Measurements from ENCODE around the gene CCR7. TPM values are rescaled to one million over a fixed set of nuclear protein-coding genes. Genes with fewer than 3 reads are reported as not detected.

The CCR7 gene
- total and polyA plus RNA-seq, 2 experiments from 2014 or later, result 0.68 TPM; not detected in 1

DNA sequence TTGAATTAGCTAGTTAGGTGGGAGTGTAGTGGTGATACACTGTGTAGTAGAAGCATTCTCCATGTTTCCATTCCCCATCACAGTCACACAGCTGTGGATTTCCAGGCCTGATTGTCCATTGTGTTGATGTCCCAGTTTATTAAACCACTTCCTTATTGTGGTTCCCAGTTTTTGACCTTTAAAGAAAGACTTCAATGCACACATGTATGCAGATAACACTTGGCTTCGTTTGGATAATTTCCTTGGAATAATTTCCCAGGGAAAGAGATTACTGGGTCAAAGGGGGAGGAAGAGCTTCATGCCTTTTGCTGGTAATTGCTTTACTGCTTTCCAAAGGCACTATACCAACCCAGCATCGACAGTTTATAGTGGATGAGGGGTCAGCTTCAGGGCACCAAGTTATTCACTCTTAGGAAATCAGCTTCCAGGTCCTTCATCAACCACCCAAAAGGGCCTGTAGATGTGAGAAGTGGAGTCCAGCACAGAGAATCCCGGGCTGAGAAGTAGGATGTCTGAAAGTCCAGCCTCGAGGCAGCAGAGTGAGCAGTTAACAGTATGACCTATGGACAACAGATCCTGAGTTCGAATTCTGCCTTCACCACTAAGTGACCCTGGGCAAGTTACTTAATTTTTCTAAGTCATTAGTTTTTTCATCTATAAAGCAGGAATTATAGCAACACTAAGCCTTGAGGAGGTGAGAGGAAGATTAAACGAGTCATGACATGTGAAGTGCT is 32.6 kb downstream of the CCR7 start:
- no peak for DNase-seq
- H3F3A ChIP-seq (ENCODE audit: insufficient read depth), result peaks cover 32% of the 10 kb centered on the region
- in situ Hi-C loops (cut with MboI), result loop anchor here (10.0 kb wide), 1 partner anchor 168 kb away; the partner anchor contains the start of gene GJD3
- H3K9me2 ChIP-seq (ENCODE audit: insufficient read depth), result no peaks in the 10 kb centered on the region
- peaks cover 46% of the 10 kb centered on the region for H3K4me1 ChIP-seq (ENCODE audit: insufficient read depth)
- peak overlapping the region; percentile 27; the same call in 1 of the 2 replicates for H3K9ac ChIP-seq
- H3K27me3 ChIP-seq (replicated peaks; ENCODE audit: insufficient read depth), result no peaks in the 10 kb centered on the region
- peak overlapping the region; percentile 10 for H3K27ac ChIP-seq
- peak overlapping the region; percentile 6 for H3K4me2 ChIP-seq (ENCODE audit: unreplicated experiment)
- WGBS, 2 experiments (ENCODE audit: low coverage in 1 of 2, low lambda C conversion rate in 2 of 2, missing lambda C conversion rate in 2 of 2), result 67 to 68% methylated on average over 6 of the region's 6 CpGs
- no peaks in the 10 kb centered on the region for H4K20me1 ChIP-seq (ENCODE audit: insufficient read depth)
- H3K36me3 ChIP-seq (ENCODE audit: low read depth), result no peaks in the 10 kb centered on the region
- H3K79me2 ChIP-seq (ENCODE audit: insufficient read depth), result no peaks in the 10 kb centered on the region
- H3K9me3 ChIP-seq (ENCODE audit: low read depth), result no peaks in the 10 kb centered on the region
- H3K4me3 ChIP-seq, result no peak overlapping the region
- H2AFZ ChIP-seq, result peak overlapping the region; percentile 12
- no peak for TF ChIP-seq EZH2phosphoT487 (IDR thresholded peaks at IDR 0.05; ENCODE audit: insufficient read depth, low read depth)
- TF ChIP-seq EZH2 (IDR thresholded peaks at IDR 0.05; ENCODE audit: insufficient read depth, poor library complexity, severe bottlenecking), result no peak

DNA sequence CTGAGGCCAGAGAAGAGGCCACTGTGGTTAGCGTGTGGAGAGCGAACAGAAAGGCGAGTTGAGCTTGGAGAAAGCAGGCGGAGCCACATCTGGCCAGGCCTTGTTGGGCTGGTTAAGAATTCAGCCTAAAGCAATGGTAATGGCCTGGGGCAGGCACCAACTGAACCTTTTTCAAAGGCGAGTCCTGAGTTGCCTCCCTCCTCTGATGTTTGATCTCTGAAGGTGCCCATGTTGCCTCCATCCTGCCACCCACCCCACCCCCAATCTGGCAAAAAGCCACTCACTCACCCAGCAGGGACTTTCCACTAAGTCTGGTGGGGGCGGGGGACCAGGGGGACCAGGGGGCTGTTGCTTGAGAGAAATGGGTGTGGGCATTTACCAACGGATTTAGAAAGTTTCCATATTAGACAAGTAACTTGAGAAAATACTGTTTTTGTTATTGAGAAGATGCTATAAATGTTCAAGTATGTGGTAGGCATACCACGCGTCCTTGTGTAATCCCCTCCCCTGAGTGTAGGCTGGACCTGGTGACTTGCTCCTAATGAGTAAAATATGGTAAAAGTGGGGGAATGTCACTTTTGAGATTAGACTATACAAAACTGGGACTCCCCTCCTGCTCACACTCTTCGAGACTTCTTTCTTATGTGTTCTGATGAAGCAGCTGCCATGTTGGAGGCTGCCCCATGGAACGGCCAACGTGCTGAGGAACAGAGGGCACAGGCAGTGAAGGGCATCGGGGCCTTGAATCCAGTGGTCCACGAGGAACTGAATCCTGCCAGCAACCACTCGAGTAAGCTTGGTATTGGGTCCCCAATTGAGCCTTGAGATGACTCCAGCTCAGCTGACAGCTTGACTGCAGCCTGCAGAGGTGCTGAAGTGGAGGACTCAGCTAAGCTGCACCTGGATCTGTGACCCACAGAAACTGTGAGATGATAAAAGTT is 34.0 kb downstream of the CCR7 start:
- no peaks in the 10 kb centered on the region for H3K9me2 ChIP-seq (ENCODE audit: insufficient read depth)
- no peak overlapping the region for H2AFZ ChIP-seq
- in situ Hi-C loops (cut with MboI), result loop anchor here (10.0 kb wide), 1 partner anchor 167 kb away; the partner anchor contains the start of gene GJD3
- H4K20me1 ChIP-seq (ENCODE audit: insufficient read depth), result no peaks in the 10 kb centered on the region
- no peak for DNase-seq
- H3K4me3 ChIP-seq, result no peak overlapping the region
- peaks cover 46% of the 10 kb centered on the region for H3K4me1 ChIP-seq (ENCODE audit: insufficient read depth)
- no peaks in the 10 kb centered on the region for H3K9me3 ChIP-seq (ENCODE audit: low read depth)
- no peak overlapping the region for H3K4me2 ChIP-seq (ENCODE audit: unreplicated experiment)
- peaks cover 36% of the 10 kb centered on the region for H3F3A ChIP-seq (ENCODE audit: insufficient read depth)
- no peaks in the 10 kb centered on the region for H3K27me3 ChIP-seq (replicated peaks; ENCODE audit: insufficient read depth)
- WGBS, 2 experiments (ENCODE audit: low coverage in 1 of 2, low lambda C conversion rate in 2 of 2, missing lambda C conversion rate in 2 of 2), result 94% methylated on average over 15 of the region's 15 CpGs
- no peaks in the 10 kb centered on the region for H3K36me3 ChIP-seq (ENCODE audit: low read depth)
- no peak overlapping the region for H3K9ac ChIP-seq
- TF ChIP-seq EZH2phosphoT487 (IDR thresholded peaks at IDR 0.05; ENCODE audit: insufficient read depth, low read depth) (no peak), EZH2 (IDR thresholded peaks at IDR 0.05; ENCODE audit: insufficient read depth, poor library complexity, severe bottlenecking) (no peak)
- H3K27ac ChIP-seq, result no peak overlapping the region
- H3K79me2 ChIP-seq (ENCODE audit: insufficient read depth), result no peaks in the 10 kb centered on the region

DNA sequence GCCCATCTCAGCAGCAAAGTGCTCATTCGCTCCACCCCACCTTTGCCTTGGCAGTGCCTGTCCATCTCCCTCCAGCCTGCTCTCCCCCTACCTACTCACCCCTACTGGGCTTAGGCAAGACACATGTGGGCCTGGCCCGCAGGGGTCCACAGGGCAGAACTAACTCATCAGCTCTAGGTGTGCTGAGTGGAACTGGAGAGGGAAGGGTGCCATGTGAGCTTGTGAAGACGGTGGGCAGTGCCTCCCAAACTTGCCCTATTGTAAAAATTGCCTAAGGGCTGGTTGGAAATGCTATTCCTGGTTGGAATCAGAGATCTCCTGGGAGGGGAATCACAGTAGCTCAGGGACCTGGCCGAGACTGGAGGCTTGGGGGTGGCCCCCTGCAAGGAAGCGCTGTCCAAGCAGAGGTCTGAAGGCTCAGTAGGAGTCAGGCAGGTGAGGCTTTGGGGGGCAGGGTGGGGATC is 34.7 kb downstream of the CCR7 start:
- H3K4me3 ChIP-seq, result no peak overlapping the region
- no peak overlapping the region for H3K4me2 ChIP-seq (ENCODE audit: unreplicated experiment)
- 96 to 97% methylated on average over 5 of the region's 5 CpGs for WGBS, 2 experiments (ENCODE audit: low coverage in 1 of 2, low lambda C conversion rate in 2 of 2, missing lambda C conversion rate in 2 of 2)
- no peaks in the 10 kb centered on the region for H3K9me2 ChIP-seq (ENCODE audit: insufficient read depth)
- no peak overlapping the region for H3K9ac ChIP-seq
- in situ Hi-C loops (cut with MboI), result loop anchor here (10.0 kb wide), 1 partner anchor 166 kb away; the partner anchor contains the start of gene GJD3
- no peaks in the 10 kb centered on the region for H3K36me3 ChIP-seq (ENCODE audit: low read depth)
- H3K27ac ChIP-seq, result no peak overlapping the region
- TF ChIP-seq EZH2 (IDR thresholded peaks at IDR 0.05; ENCODE audit: insufficient read depth, poor library complexity, severe bottlenecking) (no peak), EZH2phosphoT487 (IDR thresholded peaks at IDR 0.05; ENCODE audit: insufficient read depth, low read depth) (no peak)
- no peak for DNase-seq
- H3F3A ChIP-seq (ENCODE audit: insufficient read depth), result peaks cover 37% of the 10 kb centered on the region
- no peak overlapping the region for H2AFZ ChIP-seq
- no peaks in the 10 kb centered on the region for H3K9me3 ChIP-seq (ENCODE audit: low read depth)
- peaks cover 40% of the 10 kb centered on the region for H3K4me1 ChIP-seq (ENCODE audit: insufficient read depth)
- H3K27me3 ChIP-seq (replicated peaks; ENCODE audit: insufficient read depth), result no peaks in the 10 kb centered on the region
- no peaks in the 10 kb centered on the region for H3K79me2 ChIP-seq (ENCODE audit: insufficient read depth)
- no peaks in the 10 kb centered on the region for H4K20me1 ChIP-seq (ENCODE audit: insufficient read depth)

GRCh38 chr17:40529991-40530390 is 35.3 kb downstream of the CCR7 start:
- no peak overlapping the region for H3K4me3 ChIP-seq
- H3K9me2 ChIP-seq (ENCODE audit: insufficient read depth), result no peaks in the 10 kb centered on the region
- H3K27me3 ChIP-seq (replicated peaks; ENCODE audit: insufficient read depth), result no peaks in the 10 kb centered on the region
- no peaks in the 10 kb centered on the region for H4K20me1 ChIP-seq (ENCODE audit: insufficient read depth)
- peak; percentile 37 for DNase-seq
- 95 to 100% methylated on average over 2 of the region's 2 CpGs for WGBS, 2 experiments (ENCODE audit: low coverage in 1 of 2, low lambda C conversion rate in 2 of 2, missing lambda C conversion rate in 2 of 2)
- H3K79me2 ChIP-seq (ENCODE audit: insufficient read depth), result no peaks in the 10 kb centered on the region
- in situ Hi-C loops (cut with MboI), result loop anchor here (10.0 kb wide), 1 partner anchor 165 kb away; the partner anchor contains the start of gene GJD3
- no peaks in the 10 kb centered on the region for H3K9me3 ChIP-seq (ENCODE audit: low read depth)
- peaks cover 40% of the 10 kb centered on the region; the same call in 1 of the 2 replicates for H3F3A ChIP-seq (ENCODE audit: insufficient read depth)
- H3K27ac ChIP-seq, result no peak overlapping the region
- H2AFZ ChIP-seq, result no peak overlapping the region
- H3K4me1 ChIP-seq (ENCODE audit: insufficient read depth), result peaks cover 40% of the 10 kb centered on the region
- H3K9ac ChIP-seq, result no peak overlapping the region
- H3K4me2 ChIP-seq (ENCODE audit: unreplicated experiment), result no peak overlapping the region
- no peaks in the 10 kb centered on the region for H3K36me3 ChIP-seq (ENCODE audit: low read depth)
- TF ChIP-seq EZH2phosphoT487 (IDR thresholded peaks at IDR 0.05; ENCODE audit: insufficient read depth, low read depth) (no peak), EZH2 (IDR thresholded peaks at IDR 0.05; ENCODE audit: insufficient read depth, poor library complexity, severe bottlenecking) (no peak)

All from GM23248 (cell line).